ENCODE measurements around the gene HCN4.

DNA sequence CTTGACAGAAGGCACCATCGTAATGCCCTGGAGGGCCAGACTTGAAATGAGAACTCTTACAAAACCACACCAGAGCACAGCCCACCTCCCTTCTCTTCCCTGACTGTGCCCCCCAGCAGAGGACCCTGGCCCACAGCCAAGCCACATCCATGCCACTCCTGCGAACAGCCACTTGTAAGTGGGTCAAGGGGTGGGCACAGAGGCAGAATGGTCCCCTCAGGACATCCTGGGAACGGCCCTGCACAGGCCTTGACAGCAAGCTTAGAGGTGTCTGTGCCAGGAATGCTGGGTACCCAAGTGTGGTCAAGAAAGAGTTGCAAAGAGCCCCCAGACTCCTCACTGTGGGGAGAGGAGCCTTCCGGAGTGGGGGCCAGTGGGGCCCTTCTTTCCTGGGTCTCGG is 33.3 kb downstream of the HCN4 start:
- TF ChIP-seq, protein P1, sequence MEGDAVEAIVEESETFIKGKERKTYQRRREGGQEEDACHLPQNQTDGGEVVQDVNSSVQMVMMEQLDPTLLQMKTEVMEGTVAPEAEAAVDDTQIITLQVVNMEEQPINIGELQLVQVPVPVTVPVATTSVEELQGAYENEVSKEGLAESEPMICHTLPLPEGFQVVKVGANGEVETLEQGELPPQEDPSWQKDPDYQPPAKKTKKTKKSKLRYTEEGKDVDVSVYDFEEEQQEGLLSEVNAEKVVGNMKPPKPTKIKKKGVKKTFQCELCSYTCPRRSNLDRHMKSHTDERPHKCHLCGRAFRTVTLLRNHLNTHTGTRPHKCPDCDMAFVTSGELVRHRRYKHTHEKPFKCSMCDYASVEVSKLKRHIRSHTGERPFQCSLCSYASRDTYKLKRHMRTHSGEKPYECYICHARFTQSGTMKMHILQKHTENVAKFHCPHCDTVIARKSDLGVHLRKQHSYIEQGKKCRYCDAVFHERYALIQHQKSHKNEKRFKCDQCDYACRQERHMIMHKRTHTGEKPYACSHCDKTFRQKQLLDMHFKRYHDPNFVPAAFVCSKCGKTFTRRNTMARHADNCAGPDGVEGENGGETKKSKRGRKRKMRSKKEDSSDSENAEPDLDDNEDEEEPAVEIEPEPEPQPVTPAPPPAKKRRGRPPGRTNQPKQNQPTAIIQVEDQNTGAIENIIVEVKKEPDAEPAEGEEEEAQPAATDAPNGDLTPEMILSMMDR (IDR thresholded peaks at IDR 0.05) = no peak
- TF ChIP-seq POLR2AphosphoS5 (IDR thresholded peaks at IDR 0.05) = no peak
- TF ChIP-seq EP300 (IDR thresholded peaks at IDR 0.05; ENCODE audit: low read depth) = no peak
